H1 (cell line): ENCODE data around the gene IFIT5. TPM values are rescaled to one million over a fixed set of nuclear protein-coding genes. Genes with fewer than 3 reads are reported as not detected.

Source experiments
- CTCF ChIA-PET: fragments of 300-600 bp; sonication (Branson Sonifier 250); formaldehyde crosslinking; loops from one replicate; lab custom pipeline; 2021; ENCODE audit not compliant: partially characterized antibody; lab: Charles Lee
- POLR2A ChIA-PET: fragments of 300-600 bp; sonication (Branson Sonifier 250); formaldehyde crosslinking; loops from one replicate; lab custom pipeline; 2021; ENCODE audit warnings: inconsistent platforms; ENCODE audit not compliant: partially characterized antibody; lab: Charles Lee
- DNase-seq, 2 experiments: peaks; one replicate each; pipeline versions ENCODE4 v3.0.0 to v3.0.0-alpha.2; 2010 to 2022; ENCODE audit warnings: low spot score in 2 of 2, low read depth in 1 of 2, mixed read lengths in 1 of 2
- FAIRE-seq: peaks from 2 replicates; lab custom pipeline; 2011; peaks lifted over from hg19 to GRCh38; lab: Jason Lieb, UNC
- H2AFZ ChIP-seq: 2 replicates; pipeline ENCODE4 v1.8.1; 2012; ENCODE audit warnings: low read length, inconsistent platforms
- H2AK5ac ChIP-seq: 2 replicates; pipeline ENCODE4 v1.6.1; 2013; ENCODE audit warnings: low read depth, low read length
- H2BK120ac ChIP-seq: replicated peaks from 2 replicates; pipeline ENCODE3; 2013; ENCODE audit warnings: low read depth, low read length, inconsistent platforms
- H2BK12ac ChIP-seq: 2 replicates; pipeline ENCODE4 v1.6.1; 2013; ENCODE audit warnings: low read depth, low read length
- H2BK15ac ChIP-seq: 2 replicates; pipeline ENCODE4 v1.6.1; 2013; ENCODE audit warnings: low read length
- H2BK20ac ChIP-seq: 2 replicates; pipeline ENCODE4 v1.6.1; 2013; ENCODE audit warnings: low read length
- H2BK5ac ChIP-seq: 2 replicates; pipeline ENCODE4 v1.6.1; 2013; ENCODE audit warnings: low read depth, low read length
- H3K14ac ChIP-seq: 2 replicates; pipeline ENCODE4 v1.6.1; 2013; ENCODE audit warnings: inconsistent platforms; ENCODE audit not compliant: insufficient read length
- H3K18ac ChIP-seq: 2 replicates; pipeline ENCODE4 v1.6.1; 2013; ENCODE audit warnings: low read length; ENCODE audit errors: extremely low read depth
- H3K23ac ChIP-seq: 2 replicates; pipeline ENCODE4 v1.6.1; 2013; ENCODE audit warnings: inconsistent platforms; ENCODE audit not compliant: insufficient read length
- H3K23me2 ChIP-seq: 2 replicates; pipeline ENCODE4 v1.6.1; 2013; ENCODE audit warnings: low read depth, low read length
- H3K27ac ChIP-seq: 2 replicates; pipeline ENCODE4 v1.6.1; 2011; ENCODE audit warnings: low read depth, low read length, inconsistent platforms
- H3K27me3 ChIP-seq, 4 experiments: replicated peaks in 1 of 4; 1 replicate in 1 of 4; 2 replicates in 3 of 4; pipeline versions ENCODE4 v1.6.1 to v1.8.1; 2011 to 2013; ENCODE audit warnings: low read length in 3 of 4, mild to moderate bottlenecking in 3 of 4, inconsistent platforms in 2 of 4, mixed read lengths in 2 of 4, moderate library complexity in 1 of 4; ENCODE audit not compliant: control insufficient read depth in 3 of 4, insufficient read depth in 3 of 4; ENCODE audit errors: extremely low read depth in 1 of 4
- H3K36me3 ChIP-seq, 4 experiments: 2 replicates each; pipeline versions ENCODE4 v1.6.1 to v1.8.1; 2011 to 2013; ENCODE audit warnings: mild to moderate bottlenecking in 4 of 4, low read length in 3 of 4, moderate library complexity in 2 of 4, control low read depth in 1 of 4, inconsistent platforms in 1 of 4; ENCODE audit not compliant: insufficient read depth in 4 of 4, control insufficient read depth in 2 of 4
- H3K4ac ChIP-seq: replicated peaks from 2 replicates; pipeline ENCODE3; 2013; ENCODE audit warnings: low read length, low read depth, mixed read lengths, inconsistent platforms; ENCODE audit not compliant: insufficient read length
- H3K4me1 ChIP-seq, 4 experiments: replicated peaks in 1 of 4; 1 replicate in 1 of 4; 2 replicates in 3 of 4; pipeline versions ENCODE4 v1.6.1 to v1.8.1; 2011 to 2013; ENCODE audit warnings: low read length in 3 of 4, inconsistent platforms in 2 of 4, mixed read lengths in 1 of 4; ENCODE audit not compliant: insufficient read depth in 4 of 4, control insufficient read depth in 3 of 4
- H3K4me2 ChIP-seq, 2 experiments: 2 replicates each; pipeline versions ENCODE4 v1.6.1 to v1.8.1; 2011 to 2013; ENCODE audit warnings: low read depth in 2 of 2, low read length in 2 of 2, control low read depth in 1 of 2, inconsistent platforms in 1 of 2, mild to moderate bottlenecking in 1 of 2; ENCODE audit not compliant: insufficient read depth in 1 of 2
- H3K4me3 ChIP-seq, 4 experiments: fragments of 200-600, 300-600 bp in 1 of 4; sonication (generic), shearing (Covaris generic), sonication (Bioruptor Twin) in 1 of 4; 2 replicates each; pipeline versions ENCODE4 v1.5.1 to v1.8.1; 2011 to 2016; ENCODE audit warnings: low read length in 4 of 4, low read depth in 3 of 4, control low read depth in 2 of 4, inconsistent platforms in 2 of 4, mild to moderate bottlenecking in 2 of 4, mixed read lengths in 1 of 4, moderate library complexity in 1 of 4; ENCODE audit not compliant: insufficient read depth in 2 of 4; ENCODE audit errors: extremely low read depth in 1 of 4
- H3K56ac ChIP-seq: replicated peaks from 2 replicates; pipeline ENCODE3; 2013; ENCODE audit warnings: low read depth, mild to moderate bottlenecking, mixed read lengths, low read length, inconsistent platforms; ENCODE audit not compliant: insufficient read length
- H3K79me1 ChIP-seq: 2 replicates; pipeline ENCODE4 v1.6.1; 2013; ENCODE audit warnings: low read depth, low read length, control low read depth
- H3K79me2 ChIP-seq, 2 experiments: 2 replicates each; pipeline versions ENCODE4 v1.6.1 to v1.8.1; 2012 to 2013; ENCODE audit warnings: low read length in 2 of 2, mild to moderate bottlenecking in 2 of 2, inconsistent platforms in 1 of 2; ENCODE audit not compliant: insufficient read depth in 2 of 2, control insufficient read depth in 1 of 2
- H3K9ac ChIP-seq, 4 experiments: replicated peaks in 1 of 4; 1 replicate in 1 of 4; 2 replicates in 3 of 4; pipeline versions ENCODE4 v1.6.1 to v1.8.1; 2011 to 2013; ENCODE audit warnings: low read depth in 3 of 4, low read length in 3 of 4, control low read depth in 2 of 4, mild to moderate bottlenecking in 2 of 4, moderate library complexity in 2 of 4, inconsistent platforms in 1 of 4; ENCODE audit errors: extremely low read depth in 1 of 4
- H3K9me3 ChIP-seq, 2 experiments: 2 replicates each; pipeline versions ENCODE4 v1.6.1 to v1.8.1; 2012 to 2013; ENCODE audit warnings: mild to moderate bottlenecking in 2 of 2, moderate library complexity in 2 of 2, control low read depth in 1 of 2, inconsistent platforms in 1 of 2, low read depth in 1 of 2, low read length in 1 of 2, mixed read lengths in 1 of 2; ENCODE audit not compliant: insufficient read depth in 2 of 2
- H4K20me1 ChIP-seq, 2 experiments: replicated peaks in 1 of 2; 2 replicates each; pipeline versions ENCODE3 to v1.8.1; 2011 to 2013; ENCODE audit warnings: inconsistent platforms in 2 of 2, low read length in 2 of 2, mild to moderate bottlenecking in 1 of 2; ENCODE audit not compliant: insufficient read depth in 2 of 2, control insufficient read depth in 1 of 2
- H4K5ac ChIP-seq: 2 replicates; pipeline ENCODE4 v1.6.1; 2013; ENCODE audit warnings: low read length, low read depth, mixed read lengths, inconsistent platforms; ENCODE audit not compliant: insufficient read length
- H4K8ac ChIP-seq: 2 replicates; pipeline ENCODE4 v1.8.0; 2013; ENCODE audit warnings: mild to moderate bottlenecking, moderate library complexity, low read length, inconsistent platforms; ENCODE audit not compliant: insufficient read depth; ENCODE audit errors: extremely low read depth
- H4K91ac ChIP-seq: replicated peaks from 2 replicates; pipeline ENCODE3; 2013; ENCODE audit warnings: low read length, mixed read lengths, inconsistent platforms; ENCODE audit not compliant: insufficient read length
- CHD2 ChIP-seq: IDR thresholded peaks from 2 replicates; pipeline ENCODE4 v1.6.1; 2012; ENCODE audit warnings: low read length, improper control_type of control experiment
- CREB1 ChIP-seq: IDR thresholded peaks from 2 replicates; pipeline ENCODE4 v1.6.1; 2012; ENCODE audit warnings: inconsistent platforms
- CTBP2 ChIP-seq: IDR thresholded peaks from 2 replicates; pipeline ENCODE4 v1.7.0; 2011; ENCODE audit warnings: borderline replicate concordance, mild to moderate bottlenecking, moderate library complexity, mixed read lengths, low read length; ENCODE audit not compliant: insufficient read depth, insufficient read length
- EGR1 ChIP-seq: IDR thresholded peaks from 2 replicates; pipeline ENCODE4 v1.6.1; 2011; ENCODE audit warnings: low read depth, low read length, borderline replicate concordance
- FOSL1 ChIP-seq: IDR thresholded peaks from 2 replicates; pipeline ENCODE4 v1.6.1; 2011; ENCODE audit warnings: mild to moderate bottlenecking, low read depth, low read length, moderate library complexity; ENCODE audit not compliant: insufficient read depth
- KDM5A ChIP-seq: fragments of 200-600 bp; IDR thresholded peaks from 2 replicates; pipeline ENCODE4 v1.7.1; 2012; ENCODE audit warnings: mild to moderate bottlenecking, low read length, inconsistent platforms, mixed read lengths
- MAFK ChIP-seq: IDR thresholded peaks from 2 replicates; pipeline ENCODE4 v1.6.1; 2012; ENCODE audit warnings: low read depth, mild to moderate bottlenecking, improper control_type of control experiment, low read length
- NANOG ChIP-seq: IDR thresholded peaks from 2 replicates; pipeline ENCODE4 v1.6.1; 2011; ENCODE audit warnings: low read length, low read depth, mild to moderate bottlenecking, inconsistent platforms; ENCODE audit not compliant: insufficient read depth, poor library complexity, severe bottlenecking
- RNF2 ChIP-seq: fragments of 200-900, 300-1000 bp; sonication (generic); IDR thresholded peaks from 2 replicates; pipeline ENCODE4 v1.7.1; 2016; ENCODE audit warnings: borderline replicate concordance, low read depth, mild to moderate bottlenecking, antibody characterized with exemption, low read length; ENCODE audit not compliant: poor library complexity, severe bottlenecking; ENCODE audit errors: missing control alignments
- SIN3A ChIP-seq, 2 experiments: IDR thresholded peaks in 1 of 2; conservative IDR thresholded peaks in 1 of 2; 2 replicates each; pipeline ENCODE4 v1.6.1; 2011 to 2012; ENCODE audit warnings: low read length in 2 of 2, improper control_type of control experiment in 1 of 2, low read depth in 1 of 2, mild to moderate bottlenecking in 1 of 2
- SIX5 ChIP-seq: IDR thresholded peaks from 2 replicates; pipeline ENCODE4 v1.6.1; 2011; ENCODE audit warnings: mild to moderate bottlenecking, low read depth, low read length
- SP2 ChIP-seq: IDR thresholded peaks from 2 replicates; pipeline ENCODE4 v1.6.1; 2012; ENCODE audit warnings: mild to moderate bottlenecking, low read length, inconsistent platforms
- TBP ChIP-seq: IDR thresholded peaks from 2 replicates; pipeline ENCODE4 v1.6.1; 2011; ENCODE audit warnings: low read depth, low read length, improper control_type of control experiment
- YY1 ChIP-seq: IDR thresholded peaks from 2 replicates; pipeline ENCODE4 v1.6.1; 2011; ENCODE audit warnings: low read depth, mild to moderate bottlenecking, low read length
- WGBS, 2 experiments: shearing (Covaris generic) in 1 of 2; methylation state at CpG; one replicate each; pipeline versions ENCODE4 v1.1.6 to v1.1.7; 2013 to 2015; ENCODE audit warnings: low lambda C conversion rate in 2 of 2, mixed read lengths in 2 of 2, inconsistent platforms in 1 of 2, low coverage in 1 of 2, missing lambda C conversion rate in 1 of 2; ENCODE audit not compliant: insufficient replicate concordance in 2 of 2, insufficient coverage in 1 of 2, insufficient read length in 1 of 2; ENCODE audit errors: extremely low coverage in 1 of 2, missing lambda C conversion rate in 1 of 2; 5-methylcytosine and 5-hydroxymethylcytosine counted together
- polyA plus RNA-seq, 7 experiments: library from polyadenylated mRNA; depleted of rRNA in 3 of 7; stranded (reverse) in 5 of 7; unstranded in 2 of 7; fragments of >200 nt in 5 of 7; fragments of 200-250 nt in 2 of 7; gene quantifications; 1 replicate in 5 of 7; 2 replicates in 1 of 7; 4 replicates in 1 of 7; pipeline versions ENCODE4 v1.2.1 to v1.2.3, GENCODE V29; 2011 to 2013; ENCODE audit warnings: missing spikeins in 2 of 7, mixed read lengths in 2 of 7
- total RNA-seq: library from RNA; stranded (reverse); fragmentation: NEBNext Ultra II Directional; extraction: Animal tissue kit (Norgen Biotek cat#: 25700); gene quantifications from 2 replicates; pipeline ENCODE4 v1.2.1, GENCODE V29; 2021
- TF ChIP-seq, protein P1 (sequence below): IDR thresholded peaks from 2 replicates; pipeline ENCODE4 v1.6.1; 2012; ENCODE audit warnings: inconsistent platforms

Gene IFIT5
- total and polyA plus RNA-seq, 2 of the 8 experiments (the other 6 are each of a cell fraction or from before 2014, with no cell fraction given) = 0.94 to 2.6 TPM

DNA sequence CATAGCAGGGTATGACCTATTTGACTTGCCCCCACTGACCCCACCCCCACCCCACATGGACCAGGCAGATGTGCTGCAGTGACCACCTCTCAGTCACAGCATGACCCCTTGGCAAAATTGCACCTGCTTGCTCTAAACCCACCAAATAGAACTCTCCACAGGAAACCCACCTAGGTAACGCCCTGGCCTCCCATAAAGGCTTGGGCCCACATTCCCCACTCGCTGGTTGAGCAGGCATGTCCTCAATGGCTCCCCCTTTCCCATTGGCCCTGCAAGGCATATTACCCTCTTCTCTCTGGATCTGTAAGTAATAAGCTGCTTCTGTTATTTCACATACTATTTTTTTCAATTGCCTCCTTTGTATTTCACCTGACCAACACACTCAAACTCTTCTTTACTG is 19.2 kb upstream of the IFIT5 start:
- H3K4me3 ChIP-seq = no peak overlapping the region
- no peak for TF ChIP-seq EGR1
- TF ChIP-seq RNF2 = no peak
- TF ChIP-seq YY1 = no peak
- TF ChIP-seq CTBP2 = no peak
- no peak for TF ChIP-seq CREB1
- no peak for TF ChIP-seq KDM5A
- TF ChIP-seq SP2 = no peak
- TF ChIP-seq CHD2 = no peak
- no peak for TF ChIP-seq TBP
- TF ChIP-seq SIN3A (conservative IDR thresholded peaks at IDR 0.05 in 1 of 2, IDR thresholded peaks at IDR 0.05 in 1 of 2; ENCODE audit: low read depth in 1 of 2, low read length in 2 of 2) = no peak
- TF ChIP-seq, protein P1, sequence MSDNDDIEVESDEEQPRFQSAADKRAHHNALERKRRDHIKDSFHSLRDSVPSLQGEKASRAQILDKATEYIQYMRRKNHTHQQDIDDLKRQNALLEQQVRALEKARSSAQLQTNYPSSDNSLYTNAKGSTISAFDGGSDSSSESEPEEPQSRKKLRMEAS = no peak
- TF ChIP-seq MAFK = no peak
- TF ChIP-seq FOSL1 = no peak
- no peak for TF ChIP-seq NANOG
- no peak for TF ChIP-seq SIX5

More for the DNA sequence above, 19.2 kb upstream of the IFIT5 start:
- Histone ChIP-seq H3K9me3 (no peaks in the 10 kb centered on the region), H3K14ac (no peak overlapping the region), H3K36me3 (no peaks in the 10 kb centered on the region), H2BK12ac (no peak overlapping the region), H2AK5ac (no peak overlapping the region), H2BK20ac (no peak overlapping the region), H2AFZ (no peak overlapping the region), H3K4me1 (peaks cover 0 to 5% (median 3%) of the 10 kb centered on the region in 4 experiments; a peak in 2 of 7 replicates), H3K9ac (no peak overlapping the region), H3K4me2 (no peak overlapping the region), H3K27me3 (no peaks in the 10 kb centered on the region), H3K18ac (no peak overlapping the region), H2BK5ac (no peak overlapping the region), H4K8ac (no peak overlapping the region), H3K56ac (no peak overlapping the region), H3K79me1 (no peaks in the 10 kb centered on the region), H2BK120ac (no peak overlapping the region), H3K4ac (no peak overlapping the region), H3K79me2 (no peaks in the 10 kb centered on the region), H3K27ac (no peak overlapping the region), H3K23ac (no peak overlapping the region), H3K23me2 (no peaks in the 10 kb centered on the region; the same call in 1 of the 2 replicates), H4K20me1 (no peaks in the 10 kb centered on the region), H2BK15ac (no peak overlapping the region), H4K91ac (no peak overlapping the region), H4K5ac (no peak overlapping the region)
- ChIA-PET CTCF (interaction anchor here (0.9 kb wide), 1 partner anchor 159 kb away, joined by 3 read pairs; no protein-coding TSS in a partner anchor), POLR2A (no interaction called here)
- FAIRE-seq (no peak), DNase-seq (no peak)
- WGBS, 2 experiments = 86% methylated on average over 2 of the region's 2 CpGs; no CpG with 5 or more reads in 1 of the 2 experiments
